EH (cell line): ENCODE measurements around the gene ZNF687.
"Not testable (repeated sequence)": the region's sequence is repeated elsewhere in the genome, so short reads cannot be mapped to it uniquely, and the experiment has no call there.

ENCODE experiments used
- DNase-seq: peaks from one replicate; pipeline ENCODE4 v3.0.0-alpha.2; 2015; ENCODE audit warnings: low read depth

Gene ZNF687, protein sequence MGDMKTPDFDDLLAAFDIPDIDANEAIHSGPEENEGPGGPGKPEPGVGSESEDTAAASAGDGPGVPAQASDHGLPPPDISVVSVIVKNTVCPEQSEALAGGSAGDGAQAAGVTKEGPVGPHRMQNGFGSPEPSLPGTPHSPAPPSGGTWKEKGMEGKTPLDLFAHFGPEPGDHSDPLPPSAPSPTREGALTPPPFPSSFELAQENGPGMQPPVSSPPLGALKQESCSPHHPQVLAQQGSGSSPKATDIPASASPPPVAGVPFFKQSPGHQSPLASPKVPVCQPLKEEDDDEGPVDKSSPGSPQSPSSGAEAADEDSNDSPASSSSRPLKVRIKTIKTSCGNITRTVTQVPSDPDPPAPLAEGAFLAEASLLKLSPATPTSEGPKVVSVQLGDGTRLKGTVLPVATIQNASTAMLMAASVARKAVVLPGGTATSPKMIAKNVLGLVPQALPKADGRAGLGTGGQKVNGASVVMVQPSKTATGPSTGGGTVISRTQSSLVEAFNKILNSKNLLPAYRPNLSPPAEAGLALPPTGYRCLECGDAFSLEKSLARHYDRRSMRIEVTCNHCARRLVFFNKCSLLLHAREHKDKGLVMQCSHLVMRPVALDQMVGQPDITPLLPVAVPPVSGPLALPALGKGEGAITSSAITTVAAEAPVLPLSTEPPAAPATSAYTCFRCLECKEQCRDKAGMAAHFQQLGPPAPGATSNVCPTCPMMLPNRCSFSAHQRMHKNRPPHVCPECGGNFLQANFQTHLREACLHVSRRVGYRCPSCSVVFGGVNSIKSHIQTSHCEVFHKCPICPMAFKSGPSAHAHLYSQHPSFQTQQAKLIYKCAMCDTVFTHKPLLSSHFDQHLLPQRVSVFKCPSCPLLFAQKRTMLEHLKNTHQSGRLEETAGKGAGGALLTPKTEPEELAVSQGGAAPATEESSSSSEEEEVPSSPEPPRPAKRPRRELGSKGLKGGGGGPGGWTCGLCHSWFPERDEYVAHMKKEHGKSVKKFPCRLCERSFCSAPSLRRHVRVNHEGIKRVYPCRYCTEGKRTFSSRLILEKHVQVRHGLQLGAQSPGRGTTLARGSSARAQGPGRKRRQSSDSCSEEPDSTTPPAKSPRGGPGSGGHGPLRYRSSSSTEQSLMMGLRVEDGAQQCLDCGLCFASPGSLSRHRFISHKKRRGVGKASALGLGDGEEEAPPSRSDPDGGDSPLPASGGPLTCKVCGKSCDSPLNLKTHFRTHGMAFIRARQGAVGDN

DNA sequence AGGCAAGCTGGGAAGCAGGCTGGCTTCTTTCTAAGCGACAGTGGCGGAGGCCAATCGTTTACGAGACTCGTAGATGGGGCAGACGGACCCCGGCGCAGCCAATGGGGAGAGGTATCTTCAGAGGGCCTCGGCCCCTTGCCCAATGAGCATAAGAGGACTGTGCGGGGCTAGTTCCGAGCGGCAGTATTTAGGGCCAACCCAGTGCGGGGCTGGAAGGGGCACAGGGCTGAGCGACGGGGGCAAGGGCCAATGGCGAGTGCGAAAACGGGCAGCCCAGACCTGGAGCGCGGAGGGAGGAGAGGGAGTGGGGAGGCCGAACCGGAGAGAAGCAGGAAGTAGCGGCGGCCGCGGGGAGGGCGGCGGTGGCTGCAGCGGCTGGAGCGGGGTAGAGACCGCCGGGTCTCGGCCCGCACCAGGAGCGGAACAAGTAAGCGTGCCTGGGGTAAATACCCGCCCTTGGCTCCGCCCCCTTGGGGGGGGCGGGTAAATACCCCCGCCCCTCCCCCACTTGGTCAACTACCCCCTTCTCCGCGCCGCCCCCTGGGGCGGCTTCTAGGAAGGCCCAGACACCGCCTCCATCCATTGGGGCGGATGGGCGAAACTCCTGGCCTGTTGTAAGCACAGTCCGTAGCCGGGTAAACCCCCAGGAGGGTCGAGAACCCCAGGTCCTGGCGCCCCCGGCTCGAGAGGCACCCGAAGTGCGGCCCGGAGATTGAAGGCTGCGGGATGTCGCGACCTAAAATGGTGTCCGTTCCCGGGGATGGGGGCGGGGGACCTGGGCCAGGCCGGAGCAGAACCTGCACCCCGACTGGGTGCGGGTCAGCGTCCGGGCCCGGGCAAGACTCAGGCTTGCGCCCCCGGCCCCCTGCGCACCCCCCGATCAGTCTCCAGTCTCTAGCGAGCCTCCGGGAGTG, at the start of gene ZNF687:
ZNF687 (plus strand) TSS at position 331 of the 914 bp plus-strand sequence. CDS start 3,993 bp downstream, outside the sequence.
- DNase-seq: peak; percentile 100

- no peak for DNase-seq
These were observed 46.9 kb upstream of the ZNF687 start for GRCh38 chr1:151235235-151235634.

DNA sequence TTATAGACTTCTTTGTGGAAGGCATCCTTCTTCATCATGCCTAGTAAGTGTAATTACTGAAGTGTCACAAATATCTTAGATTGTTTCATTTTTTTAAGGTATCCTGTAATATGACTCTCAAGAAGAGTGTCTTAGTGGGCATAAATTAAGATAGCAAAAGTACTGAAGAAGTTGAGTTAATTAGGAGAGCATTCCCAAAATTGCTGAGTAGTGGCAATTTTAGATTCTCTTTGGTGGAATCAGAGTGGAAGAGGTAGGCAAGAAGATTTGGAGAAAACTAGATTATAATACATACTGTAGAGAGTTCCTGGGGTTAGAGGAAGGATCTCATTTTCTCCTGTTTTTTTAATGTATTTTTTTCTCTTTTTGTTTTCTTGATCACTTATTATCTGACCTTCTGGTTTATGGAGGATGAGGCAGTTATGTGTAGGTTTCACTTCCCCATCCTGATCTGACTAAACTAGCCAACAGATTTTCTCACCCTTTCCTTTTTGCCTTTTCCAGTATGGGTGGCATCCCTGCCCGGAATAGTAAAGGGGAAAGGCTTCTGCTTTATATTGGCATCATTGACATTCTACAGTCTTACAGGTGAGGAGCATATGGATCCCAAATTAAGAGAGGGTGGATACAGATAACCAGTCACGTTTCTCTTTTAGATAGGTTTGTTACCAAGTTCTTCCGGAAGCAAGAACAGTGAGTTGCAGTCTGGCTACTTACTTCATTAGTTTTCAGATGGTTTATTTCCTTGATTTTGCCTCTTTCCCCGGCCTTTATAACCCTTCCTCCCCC, 44.2 kb upstream of the ZNF687 start:
- no peak for DNase-seq

- DNase-seq: peak; percentile 89
These were observed 43.7 kb upstream of the ZNF687 start for GRCh38 chr1:151238467-151238739.

DNA sequence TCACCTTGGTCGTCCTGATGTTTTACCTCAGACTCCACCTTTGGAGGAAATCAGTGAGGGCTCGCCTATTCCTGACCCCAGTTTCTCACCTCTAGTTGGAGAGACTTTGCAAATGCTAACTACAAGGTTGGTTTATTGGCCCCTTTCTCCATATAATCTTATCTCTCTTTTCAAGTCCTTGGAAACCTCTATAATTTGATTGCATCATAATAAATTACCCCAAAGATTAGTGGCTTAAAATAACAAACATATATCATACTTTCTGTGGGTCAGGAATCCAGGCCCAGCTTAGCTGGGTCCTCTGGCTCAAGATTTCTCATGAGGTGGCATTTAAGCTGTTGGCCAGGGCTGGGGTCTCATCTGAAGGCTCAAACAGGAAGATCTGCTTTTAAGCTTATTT, 39.7 kb upstream of the ZNF687 start:
- no peak for DNase-seq

- DNase-seq: no peak
These were observed 38.3 kb upstream of the ZNF687 start for GRCh38 chr1:151243683-151244216.

- DNase-seq: no peak
These were observed 35.3 kb upstream of the ZNF687 start for GRCh38 chr1:151246786-151247185.

- peak; percentile 81 for DNase-seq
These were observed 30.2 kb upstream of the ZNF687 start for GRCh38 chr1:151251656-151252470.

- DNase-seq: peak; percentile 97
These were observed 27.6 kb upstream of the ZNF687 start, which contains the start of gene PSMD4 for GRCh38 chr1:151254217-151255213. Gene PSMD4, plus strand, starts transcription at chr1:151254734. Its CDS starts 49 bp downstream, at chr1:151254783.

GRCh38 chr1:151255381-151255780, 26.7 kb upstream of the ZNF687 start:
- DNase-seq: peak; percentile 14

DNA sequence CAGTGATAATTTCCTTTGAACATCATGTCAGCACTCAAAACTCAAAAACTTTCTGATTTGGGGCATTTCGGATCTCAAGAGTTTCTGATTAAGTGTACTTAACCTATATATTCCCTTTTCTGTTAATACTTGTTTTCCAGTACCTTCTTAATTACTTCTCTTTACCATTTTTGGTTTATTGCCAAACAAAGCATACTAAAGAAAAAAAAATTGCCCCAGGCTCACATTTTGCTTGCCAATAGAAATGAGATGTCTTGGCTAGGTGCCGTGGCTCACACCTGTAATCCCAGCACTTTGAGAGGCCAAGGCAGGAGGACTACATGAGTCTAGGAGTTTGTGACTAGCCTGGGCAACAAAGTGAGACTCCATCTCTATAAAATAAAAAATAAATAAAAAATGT, 22.7 kb upstream of the ZNF687 start:
- DNase-seq: no peak

GRCh38 chr1:151265446-151266236, 16.5 kb upstream of the ZNF687 start:
- no peak for DNase-seq

DNA sequence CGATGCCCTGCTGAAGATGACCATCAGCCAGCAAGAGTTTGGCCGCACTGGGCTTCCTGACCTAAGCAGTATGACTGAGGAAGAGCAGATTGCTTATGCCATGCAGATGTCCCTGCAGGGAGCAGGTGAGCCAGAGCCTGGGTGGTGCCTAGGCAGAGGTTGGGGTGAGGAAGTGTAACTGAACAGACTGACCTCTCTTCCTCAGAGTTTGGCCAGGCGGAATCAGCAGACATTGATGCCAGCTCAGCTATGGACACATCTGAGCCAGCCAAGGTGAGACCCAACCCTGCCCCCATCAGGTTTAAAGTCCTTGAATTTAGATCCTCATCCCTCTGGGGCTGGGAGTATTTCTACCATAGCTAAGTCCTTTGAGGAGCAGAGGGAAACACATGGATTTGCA, 15.8 kb upstream of the ZNF687 start:
- DNase-seq: no peak

DNA sequence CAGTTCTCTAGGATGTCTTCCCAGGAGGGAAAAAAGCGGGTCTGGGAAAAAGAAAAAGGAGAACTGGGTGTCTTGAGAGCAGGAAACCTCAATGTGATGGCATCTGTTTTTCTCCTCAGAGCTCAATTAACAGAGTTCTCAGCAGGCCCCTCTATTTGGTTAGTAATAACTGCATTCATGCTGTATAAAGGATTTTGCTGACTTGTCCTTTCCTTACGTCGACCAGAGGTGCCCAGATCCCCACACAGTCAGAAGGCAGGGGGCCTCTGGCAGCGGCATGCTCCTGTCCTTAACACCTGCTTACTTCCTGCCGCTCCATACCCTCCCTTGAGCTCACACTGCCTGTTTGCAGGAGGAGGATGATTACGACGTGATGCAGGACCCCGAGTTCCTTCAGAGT, 15.3 kb upstream of the ZNF687 start:
- DNase-seq: no peak

GRCh38 chr1:151267760-151268159, 14.3 kb upstream of the ZNF687 start:
- DNase-seq: no peak

GRCh38 chr1:151273924-151274466, 8.1 kb upstream of the ZNF687 start:
- no peak for DNase-seq

DNA sequence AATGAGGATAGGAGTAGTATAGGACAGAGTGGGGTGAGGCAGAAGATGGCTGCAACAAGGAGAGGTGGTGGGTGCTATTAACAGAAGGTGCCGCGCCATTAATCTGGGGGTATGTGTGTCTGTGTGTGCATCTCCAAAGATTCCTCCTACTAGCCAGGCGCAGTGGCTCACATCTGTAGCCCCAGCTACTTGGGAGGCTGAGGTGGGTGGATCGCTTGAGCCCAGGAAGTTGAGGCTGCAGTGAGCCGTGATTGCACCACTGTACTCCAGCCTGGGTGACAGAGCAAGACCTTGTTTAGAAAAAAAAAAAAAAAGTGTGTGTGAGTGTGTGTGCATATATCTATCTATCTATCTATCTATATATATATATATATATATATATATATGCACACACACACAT, 6.8 kb upstream of the ZNF687 start:
- DNase-seq: not testable (repeated sequence)
